Effector CD8-positive, alpha-beta T cell (primary cell): ENCODE data around the gene EVA1A.

Experiments used
- DNase-seq: peaks from one replicate; lab custom pipeline; 2025; lab: John Stamatoyannopoulos, UW

Gene EVA1A

GRCh38 chr2:75562513-75562864, 1.8 kb upstream of the EVA1A start:
- no peak for DNase-seq

GRCh38 chr2:75561566-75562512, 1.1 kb upstream of the EVA1A start:
- DNase-seq = no peak

DNA sequence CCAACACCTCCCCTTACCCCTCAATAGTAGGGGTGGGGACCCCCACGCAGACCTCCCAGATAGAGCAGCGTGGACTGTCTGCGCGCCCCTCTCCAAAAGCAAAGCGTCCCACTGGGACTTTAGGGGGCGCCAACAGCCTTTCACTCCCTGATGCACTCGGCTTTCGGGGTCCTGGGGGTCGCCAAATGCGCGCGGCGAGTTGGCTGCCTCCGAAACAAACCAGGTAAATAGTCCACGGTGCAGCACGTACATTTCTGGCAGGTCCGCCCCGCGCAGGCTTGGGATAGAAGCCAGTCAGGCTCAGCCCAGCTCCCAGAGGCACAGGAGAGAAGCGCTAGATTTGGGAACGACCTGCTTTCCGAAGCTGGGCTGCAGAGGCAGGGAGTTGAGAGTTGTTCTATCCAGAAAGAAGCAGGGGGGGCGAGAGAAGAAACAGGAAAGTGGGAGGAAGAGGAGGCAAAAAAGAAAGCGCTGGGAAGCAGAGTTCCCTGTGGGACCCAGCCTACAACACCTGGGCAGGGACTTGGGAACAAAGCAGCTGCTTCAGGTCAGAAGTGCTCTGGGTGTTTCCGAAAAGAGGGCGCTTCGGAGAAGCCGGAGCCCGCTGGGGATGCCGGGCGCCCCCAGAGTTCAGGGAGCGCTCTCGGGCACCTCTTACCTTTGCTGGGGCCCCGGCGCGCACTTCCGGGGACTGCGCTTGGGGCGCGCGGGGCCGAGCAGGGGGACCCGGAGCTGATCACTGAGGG, 544 bp downstream of the EVA1A start:
- no peak for DNase-seq

DNA sequence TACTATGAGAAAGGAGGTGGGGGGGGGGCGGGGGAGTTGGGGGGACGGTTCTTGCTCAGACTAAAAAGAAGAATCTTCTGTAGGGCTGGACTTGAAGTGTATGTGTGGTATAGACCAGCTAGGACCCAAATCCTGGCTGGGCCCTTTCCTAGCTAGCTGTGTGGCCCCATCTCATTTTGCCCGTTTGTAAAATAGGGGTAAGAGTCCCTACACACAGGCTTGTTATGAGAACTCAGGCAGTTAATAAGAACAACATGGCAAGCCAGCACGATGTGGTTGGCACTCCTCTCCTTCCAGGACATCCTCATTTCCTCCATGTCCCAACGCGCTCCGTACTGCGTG, 1.1 kb downstream of the EVA1A start:
- DNase-seq = no peak

DNA sequence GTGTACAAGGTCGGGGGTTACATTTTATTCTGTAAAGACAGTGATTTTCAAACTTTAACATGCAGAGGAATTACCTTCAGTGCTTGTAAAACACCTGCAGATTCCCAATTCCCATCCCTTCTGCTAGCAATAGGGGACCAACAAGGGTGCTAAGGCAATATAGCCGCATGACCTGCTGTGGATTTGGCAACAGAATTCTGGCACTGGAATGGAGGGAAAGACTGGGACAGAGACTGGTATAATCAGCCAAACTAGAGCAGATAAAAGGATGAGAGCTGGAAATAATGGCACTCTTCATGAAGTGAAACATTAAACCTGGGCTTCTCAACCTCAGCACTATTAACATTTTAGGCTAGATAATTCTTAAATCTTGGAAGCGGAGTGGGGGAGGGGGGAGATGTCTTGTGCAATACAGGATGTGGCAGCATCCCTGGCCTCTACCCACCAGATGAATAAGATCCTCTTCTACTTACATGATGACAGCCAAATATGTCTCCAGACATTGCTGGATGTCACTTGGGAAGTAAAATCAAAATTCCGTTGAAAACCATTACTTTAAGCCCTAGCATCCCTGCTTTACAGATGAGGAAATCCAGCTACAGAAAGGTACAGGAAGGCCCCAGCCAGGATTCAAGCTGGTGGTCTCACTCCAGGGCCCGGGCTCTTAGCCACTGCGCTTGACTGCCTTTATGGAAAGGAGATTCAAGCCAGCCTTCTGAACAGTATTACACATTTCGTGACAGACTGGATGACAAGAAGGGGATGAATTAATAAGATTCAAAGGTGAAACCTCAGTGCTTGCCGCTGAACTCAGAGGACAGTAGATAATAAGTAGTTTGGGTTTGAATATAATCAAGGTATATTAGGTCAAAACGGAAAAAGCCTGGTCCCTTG, 1.7 kb downstream of the EVA1A start:
- DNase-seq = no peak

DNA sequence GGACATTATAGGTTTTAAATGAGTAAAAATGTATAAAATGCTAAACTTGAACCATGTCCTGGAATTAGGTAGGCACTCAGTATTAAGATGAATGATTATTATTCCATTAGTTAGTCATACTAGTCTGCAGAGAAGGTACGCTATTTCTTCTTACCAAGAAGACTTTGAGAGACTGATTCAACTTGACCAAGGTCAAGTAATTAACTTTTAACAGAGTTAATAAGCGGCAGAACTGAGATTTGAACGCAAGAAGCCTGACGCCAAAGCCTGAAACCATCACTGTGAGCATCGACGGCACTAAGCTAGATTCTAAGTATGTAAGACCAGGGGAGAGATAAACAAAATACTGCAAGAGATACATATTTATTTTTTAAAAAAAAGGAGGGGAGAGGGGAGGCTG, 2.6 kb downstream of the EVA1A start:
- DNase-seq = no peak

DNA sequence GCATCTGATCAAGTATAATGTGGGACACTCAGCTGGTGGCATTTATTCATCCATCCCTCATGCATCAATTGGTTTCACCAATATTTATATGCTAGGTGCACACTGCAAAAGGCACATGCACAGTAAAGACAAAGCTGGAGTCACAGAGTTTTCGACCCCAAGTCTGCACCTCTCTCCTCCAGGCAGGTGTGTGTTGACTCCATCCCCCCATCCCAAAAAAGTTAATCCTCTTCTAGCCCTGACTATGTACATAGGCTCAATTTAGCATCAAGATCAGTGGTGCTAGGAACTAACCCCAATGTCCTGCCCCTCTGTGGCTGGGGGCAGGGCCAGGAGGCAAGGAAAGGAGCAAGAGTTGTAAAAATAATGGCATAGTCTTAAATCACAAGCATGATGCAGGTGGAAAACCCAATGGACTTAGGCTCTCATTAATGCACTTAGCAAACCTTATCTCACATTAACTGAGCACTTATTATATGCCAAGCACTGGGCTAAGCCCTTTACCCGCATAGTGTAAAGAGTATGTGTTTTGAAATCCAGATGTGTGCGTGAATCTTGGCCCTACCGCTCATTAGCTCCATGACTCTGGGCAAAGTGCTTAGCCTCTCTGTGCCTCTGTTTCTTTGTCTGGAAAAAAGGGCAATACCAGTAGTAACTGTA, 3.1 kb downstream of the EVA1A start:
- DNase-seq = no peak

GRCh38 chr2:75556679-75557366, 3.9 kb downstream of the EVA1A start:
- DNase-seq = no peak

DNA sequence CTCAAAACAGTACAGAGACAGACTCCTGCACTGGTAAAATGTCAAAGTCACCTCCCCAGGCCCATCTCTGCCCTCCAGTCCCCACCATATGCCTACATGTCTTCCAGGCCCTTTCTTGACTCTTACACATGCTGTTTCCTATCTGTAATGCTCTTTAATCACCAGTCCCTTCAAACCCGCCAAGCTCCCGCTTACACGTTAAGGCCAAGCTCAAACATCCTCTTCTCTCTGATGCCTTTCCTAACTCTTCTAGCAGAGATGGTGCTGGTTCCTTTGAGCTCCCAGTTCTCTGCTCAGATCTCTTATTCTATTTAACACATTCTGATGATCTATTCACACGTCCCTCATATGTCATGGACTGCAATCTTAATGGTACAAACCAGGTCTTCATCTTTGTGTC, 5.0 kb downstream of the EVA1A start:
- DNase-seq = no peak

DNA sequence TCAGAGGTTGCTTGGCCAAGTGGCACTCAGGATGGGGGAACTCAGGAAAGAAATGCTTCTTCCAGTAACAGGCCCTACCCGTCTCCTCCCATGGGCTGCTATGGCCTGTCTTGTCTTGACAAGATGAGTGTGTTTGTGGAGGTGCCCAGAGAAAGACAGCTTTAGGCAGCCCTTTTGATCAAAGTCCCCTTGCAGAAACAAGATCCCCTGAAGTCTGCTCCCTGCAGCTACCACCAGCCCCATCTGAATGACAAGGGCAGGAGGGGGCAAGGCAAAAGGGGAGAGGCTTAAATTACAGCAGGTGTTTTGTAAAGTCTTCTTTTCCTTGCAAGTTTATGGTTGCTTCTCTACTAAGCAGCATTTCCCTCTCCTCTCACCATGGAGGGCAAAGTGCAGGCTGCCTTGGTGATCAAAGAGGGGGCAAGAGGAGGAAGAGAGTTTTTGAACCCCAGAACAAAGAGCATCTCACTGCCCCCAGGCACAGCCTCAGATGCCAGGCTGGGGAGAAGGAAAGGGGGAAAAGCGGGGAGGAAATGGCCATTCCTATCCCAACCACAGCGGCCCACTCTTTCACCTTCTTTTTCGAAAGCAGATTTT, 6.7 kb downstream of the EVA1A start:
- DNase-seq = no peak

GRCh38 chr2:75552222-75552621, 8.5 kb downstream of the EVA1A start:
- no peak for DNase-seq

GRCh38 chr2:75551434-75551833, 9.3 kb downstream of the EVA1A start:
- DNase-seq = no peak

DNA sequence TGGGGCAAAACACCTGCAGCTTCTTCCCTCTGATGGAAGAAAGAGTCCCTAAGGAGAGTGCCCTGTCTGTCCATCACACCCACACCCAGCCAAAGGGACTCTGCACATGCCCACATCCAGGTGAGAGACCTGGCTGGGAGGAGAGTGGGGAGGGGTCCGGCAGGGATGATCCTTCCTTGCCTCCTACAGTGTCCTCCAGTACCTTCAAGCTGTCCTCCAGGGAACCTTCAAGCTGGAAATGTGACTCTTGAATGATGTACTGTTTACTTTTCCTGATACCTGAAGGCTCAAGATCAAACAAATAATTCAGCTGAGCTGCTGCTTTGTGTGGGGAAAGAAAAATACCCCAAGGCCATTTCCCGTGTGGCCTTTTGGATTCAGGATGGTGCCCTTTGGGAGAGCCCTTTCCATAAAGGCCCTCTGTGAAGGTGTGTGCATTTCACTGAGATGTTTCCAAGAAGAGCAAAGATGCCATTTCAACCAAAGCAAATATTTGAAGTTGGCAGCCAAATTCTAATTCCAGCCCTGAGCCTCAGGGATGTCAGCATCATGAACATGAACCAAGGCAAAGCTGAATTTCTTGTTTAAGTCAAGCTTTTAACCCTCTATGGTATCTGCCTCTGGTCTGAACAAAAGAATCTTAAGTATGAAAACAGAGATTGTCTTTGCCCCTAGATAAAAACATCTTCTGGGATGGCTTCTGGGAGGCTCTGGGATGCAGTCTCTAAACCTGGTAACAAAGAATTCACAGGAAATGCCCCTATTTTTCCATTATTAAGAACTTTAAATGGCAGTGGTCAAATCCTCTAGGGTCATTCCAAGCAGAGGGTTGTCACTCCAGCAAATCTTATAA, 11.1 kb downstream of the EVA1A start:
- DNase-seq = no peak

DNA sequence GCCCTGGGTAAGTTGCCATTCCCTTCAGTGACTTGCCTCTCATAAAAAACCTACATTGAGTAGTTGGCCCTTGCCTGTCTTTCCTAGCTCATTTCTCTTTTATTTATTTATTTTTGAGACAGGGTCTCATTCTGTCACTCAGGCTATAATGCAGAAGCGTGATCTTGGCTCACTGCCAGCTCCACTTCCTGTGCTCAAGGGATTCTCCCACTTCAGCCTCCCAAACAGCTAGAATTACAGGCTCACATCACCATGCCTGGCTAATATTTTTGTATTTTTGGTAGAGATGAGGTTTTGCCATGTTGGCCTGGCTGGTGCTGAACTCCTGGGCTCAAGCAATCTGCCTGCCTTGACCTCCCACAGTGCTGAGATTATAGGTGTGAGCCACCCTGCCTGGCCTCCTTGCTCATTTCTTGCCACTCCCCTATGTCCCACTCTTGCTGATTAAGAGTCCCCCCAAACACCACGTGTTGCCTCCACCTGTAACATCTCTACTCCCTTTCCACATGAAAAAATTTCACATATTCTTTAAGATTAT, 12.6 kb downstream of the EVA1A start:
- no peak for DNase-seq

DNA sequence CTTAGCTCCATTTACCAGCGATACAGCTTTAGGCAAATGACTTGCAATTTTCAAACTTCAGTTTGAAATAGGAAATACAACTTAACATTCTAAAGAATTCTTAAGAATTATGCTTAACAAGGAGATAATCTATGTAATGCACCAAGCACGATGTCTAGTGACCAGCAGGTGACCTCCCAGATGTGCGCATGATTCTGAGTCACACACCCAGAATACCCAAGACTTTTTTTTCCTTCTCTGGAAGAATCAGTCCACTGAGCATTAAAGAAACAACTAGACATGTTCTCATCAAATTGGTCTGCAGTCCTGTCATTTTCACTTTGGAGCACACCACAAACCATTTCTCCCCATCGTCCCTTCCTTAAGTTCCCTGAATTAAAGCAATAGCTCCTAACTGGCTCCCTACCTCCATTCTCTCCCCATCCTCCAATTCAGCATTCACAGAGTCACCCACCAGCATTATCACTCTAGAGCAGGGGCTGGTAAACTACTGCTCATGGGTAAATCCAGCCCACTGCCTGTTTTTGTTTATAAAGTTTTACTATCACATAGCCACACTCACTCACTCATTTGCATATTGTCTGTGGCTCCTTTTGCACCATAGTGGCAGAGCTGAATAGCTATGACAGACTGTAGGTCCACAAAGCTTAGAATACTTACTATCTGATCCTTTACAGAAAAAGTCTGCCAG, 13.2 kb downstream of the EVA1A start:
- no peak for DNase-seq

DNA sequence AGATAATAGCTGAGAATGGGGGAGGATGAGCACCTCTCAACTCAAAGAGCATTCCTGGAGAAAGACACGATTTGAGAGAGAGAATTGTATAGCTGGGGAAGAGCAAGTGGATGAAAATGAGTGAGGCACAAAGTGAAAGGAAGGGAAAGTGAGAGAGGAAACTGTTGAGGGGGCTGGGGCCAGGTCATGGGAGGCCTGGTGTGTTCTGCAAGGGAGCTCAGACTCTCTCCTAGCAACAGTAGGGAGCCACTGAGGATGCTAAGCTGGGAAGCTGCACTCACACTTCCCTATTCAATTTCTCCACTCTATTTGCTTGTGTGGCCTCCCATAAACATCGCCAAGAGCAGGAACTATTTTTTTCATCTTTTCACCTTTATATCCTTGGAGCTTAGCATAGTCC, 14.8 kb downstream of the EVA1A start:
- DNase-seq = no peak

DNA sequence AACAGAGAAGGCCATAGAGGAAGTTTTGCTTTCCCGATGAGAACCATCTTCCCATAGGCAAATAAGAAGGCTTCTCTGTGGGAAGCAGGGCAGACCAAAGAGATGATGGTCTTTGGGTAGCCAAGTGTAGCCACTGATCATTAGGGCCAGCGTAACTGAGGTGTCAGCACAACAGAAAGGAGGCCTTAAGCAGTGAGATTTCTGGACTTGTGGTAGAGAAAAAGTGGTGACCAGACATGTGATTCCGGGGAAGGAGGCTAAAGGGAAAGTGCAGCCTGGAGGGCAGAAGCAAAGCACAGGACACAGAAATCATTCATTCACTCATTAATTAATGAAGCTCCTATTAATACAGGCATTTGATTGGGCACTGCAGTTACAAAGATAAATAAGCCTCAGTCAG, 15.4 kb downstream of the EVA1A start:
- DNase-seq = no peak

GRCh38 chr2:75543446-75543845, 17.3 kb downstream of the EVA1A start:
- DNase-seq = no peak

DNA sequence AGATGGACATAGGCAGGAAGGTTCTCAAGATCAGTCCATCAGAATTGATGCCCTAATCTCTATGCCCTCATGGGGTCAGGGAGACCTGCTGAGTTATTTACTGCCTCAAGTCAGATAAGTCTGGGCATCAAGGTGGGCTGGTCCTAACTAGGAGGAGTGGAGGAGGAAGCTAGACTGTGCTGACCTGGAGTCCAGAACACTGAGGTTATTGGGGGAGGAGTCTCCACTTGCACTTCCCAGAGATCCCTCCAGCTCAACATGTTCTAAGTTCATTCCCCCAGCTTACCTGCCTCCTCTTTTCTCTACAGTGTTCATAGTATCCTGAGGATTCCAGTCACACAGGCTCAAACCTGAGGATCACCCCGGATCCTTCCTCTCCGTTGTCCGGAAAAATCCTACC, 19.3 kb downstream of the EVA1A start:
- no peak for DNase-seq
